K562 (cell line): ENCODE measurements around the gene VDAC2. TPM values are rescaled to one million over a fixed set of nuclear protein-coding genes. Genes with fewer than 3 reads are reported as not detected.

ENCODE experiments used
- ARID2 ChIP-seq: fragments of 450-650 bp; IDR thresholded peaks from 2 replicates; pipeline ENCODE4 v1.6.1; 2017; ENCODE audit warnings: antibody characterized with exemption, mild to moderate bottlenecking
- CCAR2 ChIP-seq: fragments of 200-400 bp; formaldehyde crosslinking; IDR thresholded peaks from 2 replicates; pipeline ENCODE4 v1.6.1; 2017; ENCODE audit warnings: mild to moderate bottlenecking, low read depth, low read length
- EZH2 ChIP-seq: IDR thresholded peaks from 2 replicates; pipeline ENCODE4 v1.6.1; 2012; ENCODE audit warnings: low read depth, mild to moderate bottlenecking, inconsistent platforms, low read length, borderline replicate concordance
- FOXJ2 ChIP-seq: fragments of 200-800 bp; sonication (Bioruptor generic); IDR thresholded peaks from 2 replicates; pipeline ENCODE4 v1.6.1; 2016; ENCODE audit warnings: missing genetic modification characterization, missing compliant biosample characterization
- KLF6 ChIP-seq: fragments of 250-450 bp; sonication (Bioruptor Pico); IDR thresholded peaks from 2 replicates; pipeline ENCODE4 v1.4.0; 2020; ENCODE audit warnings: mild to moderate bottlenecking, moderate library complexity, borderline replicate concordance
- MEF2A ChIP-seq: IDR thresholded peaks from 2 replicates; pipeline ENCODE4 v1.6.1; 2011; ENCODE audit warnings: low read depth, mild to moderate bottlenecking, low read length, moderate library complexity; ENCODE audit not compliant: control insufficient read depth
- MEIS2 ChIP-seq: fragments of 450-650 bp; IDR thresholded peaks from 2 replicates; pipeline ENCODE4 v1.6.1; 2014; ENCODE audit warnings: mild to moderate bottlenecking; ENCODE audit not compliant: partially characterized antibody
- RBM15 ChIP-seq: fragments of 200-400 bp; formaldehyde crosslinking; IDR thresholded peaks from 2 replicates; pipeline ENCODE4 v1.6.1; 2018; ENCODE audit warnings: mild to moderate bottlenecking, low read length, moderate library complexity; ENCODE audit not compliant: insufficient read depth
- RHOXF2B ChIP-seq: fragments of 250-450 bp; sonication (Bioruptor Pico); conservative IDR thresholded peaks from 2 replicates; pipeline ENCODE4 v1.5.1; 2021
- SNRNP70 ChIP-seq: fragments of 200-400 bp; formaldehyde crosslinking; optimal IDR thresholded peaks from 2 replicates; pipeline ENCODE3; 2017; ENCODE audit warnings: low read depth, low read length
- ZNF133 ChIP-seq: fragments of 250-450 bp; sonication (Bioruptor Pico); IDR thresholded peaks from 2 replicates; pipeline ENCODE4 v1.4.0; 2020; ENCODE audit warnings: mild to moderate bottlenecking
- ZNF263 ChIP-seq: sonication (generic); formaldehyde crosslinking; IDR thresholded peaks from 2 replicates; pipeline ENCODE4 v1.8.0; 2022; ENCODE audit warnings: mild to moderate bottlenecking, missing genetic modification reagents, borderline replicate concordance
- ZNF354B ChIP-seq: fragments of 250-450 bp; sonication (Bioruptor Pico); IDR thresholded peaks from 2 replicates; pipeline ENCODE4 v1.4.0; 2020
- ZNF668 ChIP-seq: fragments of 250-450 bp; sonication (Bioruptor Pico); IDR thresholded peaks from 2 replicates; pipeline ENCODE4 v1.8.0; 2022; ENCODE audit warnings: mild to moderate bottlenecking, inconsistent platforms
- ZSCAN29 ChIP-seq: fragments of 450-650 bp; IDR thresholded peaks from 2 replicates; pipeline ENCODE4 v1.6.1; 2017
- polyA plus RNA-seq, 8 experiments: library from polyadenylated mRNA; depleted of rRNA in 4 of 8; stranded (reverse) in 5 of 8; unstranded in 3 of 8; fragments of >200 nt; fragmentation: Nextera tagmentation in 2 of 8; fragmentation: Illumina TruSeq in 1 of 8; extraction: Ambion mirVana in 2 of 8; extraction: Trizol in 1 of 8; gene quantifications; 2 replicates each; pipeline versions ENCODE4 v1.2.1 to v1.2.3, GENCODE V29; 2011 to 2014; ENCODE audit warnings: inconsistent platforms in 1 of 8, missing spikeins in 1 of 8
- total RNA-seq, 7 experiments: library from RNA; depleted of rRNA in 6 of 7; stranded (reverse); fragments of >200 nt in 6 of 7; fragmentation: Illumina TruSeq in 2 of 7; extraction: Trizol in 2 of 7; gene quantifications; 2 replicates each; pipeline versions ENCODE4 v1.2.1 to v1.2.3, GENCODE V29; 2011 to 2021; ENCODE audit warnings: low replicate concordance in 1 of 7
- TF ChIP-seq, protein P1 (sequence below): IDR thresholded peaks from 3 replicates; pipeline ENCODE4 v1.6.1; 2011; ENCODE audit warnings: borderline replicate concordance, mild to moderate bottlenecking, moderate library complexity; ENCODE audit not compliant: insufficient read length; ENCODE audit errors: extremely low read depth
- TF ChIP-seq, protein P2 (sequence below): fragments of 450-650 bp; formaldehyde crosslinking; IDR thresholded peaks from 2 replicates; pipeline ENCODE4 v1.4.0; 2022; ENCODE audit warnings: missing genetic modification characterization
- TF ChIP-seq, protein P3 (sequence below): sonication (generic); formaldehyde crosslinking; IDR thresholded peaks from 2 replicates; pipeline ENCODE4 v1.8.1; 2023; ENCODE audit warnings: mild to moderate bottlenecking, missing genetic modification reagents
- TF ChIP-seq, protein P4 (sequence below): fragments of 250-450 bp; sonication (Bioruptor Pico); IDR thresholded peaks from 2 replicates; pipeline ENCODE4 v1.4.0; 2020; ENCODE audit warnings: mild to moderate bottlenecking
- TF ChIP-seq, protein P5 (sequence below): fragments of 250-450 bp; sonication (Bioruptor Pico); IDR thresholded peaks from 2 replicates; pipeline ENCODE4 v1.8.0; 2021; ENCODE audit warnings: moderate library complexity, mild to moderate bottlenecking, inconsistent platforms

VDAC2 gene
- total and polyA plus RNA-seq, 9 of the 15 experiments (the other 6 are each of a cell fraction or from before 2014, with no cell fraction given), result 139 to 450 (median 250) TPM

DNA sequence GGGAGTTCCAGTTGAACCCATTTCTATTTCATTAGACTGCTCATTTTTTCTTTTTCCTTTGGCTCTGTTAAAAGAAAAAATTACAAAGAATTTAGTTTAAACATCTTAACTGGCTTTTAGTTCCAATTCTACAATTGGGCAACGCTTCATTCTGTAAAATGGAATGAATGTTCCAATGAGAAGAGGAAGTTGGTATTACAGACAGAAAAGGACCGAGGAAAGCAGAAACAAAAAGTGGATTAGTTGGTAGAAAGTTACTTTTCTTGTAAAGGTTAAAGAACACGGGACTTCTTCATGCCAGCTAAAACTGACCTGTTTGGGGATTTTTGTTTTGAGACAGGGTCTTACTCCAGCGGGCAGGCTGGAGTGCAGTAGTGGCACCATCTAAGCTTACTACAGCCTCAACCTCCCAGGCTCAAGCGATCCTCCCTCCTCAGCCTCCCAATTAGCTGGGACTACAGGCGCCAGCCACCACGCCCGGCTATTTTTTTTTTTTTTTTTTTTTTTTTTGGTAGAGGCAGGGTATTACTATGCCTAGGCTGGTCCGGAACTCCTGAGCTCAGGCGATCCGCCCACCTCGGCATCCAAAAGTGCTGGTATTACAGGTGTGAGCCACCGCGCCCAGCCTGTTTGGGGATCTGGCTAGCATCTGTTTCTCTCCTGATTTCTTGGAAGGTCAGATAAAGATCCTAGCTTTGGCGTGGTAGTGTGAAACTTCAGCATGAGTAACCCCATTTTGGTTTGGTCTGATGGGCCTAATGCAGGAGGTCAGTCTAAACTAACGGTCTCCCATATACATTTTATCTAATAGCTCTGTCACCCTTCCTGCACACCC lies 1.3 kb upstream of the VDAC2 start (continued):
- TF ChIP-seq, protein P1, sequence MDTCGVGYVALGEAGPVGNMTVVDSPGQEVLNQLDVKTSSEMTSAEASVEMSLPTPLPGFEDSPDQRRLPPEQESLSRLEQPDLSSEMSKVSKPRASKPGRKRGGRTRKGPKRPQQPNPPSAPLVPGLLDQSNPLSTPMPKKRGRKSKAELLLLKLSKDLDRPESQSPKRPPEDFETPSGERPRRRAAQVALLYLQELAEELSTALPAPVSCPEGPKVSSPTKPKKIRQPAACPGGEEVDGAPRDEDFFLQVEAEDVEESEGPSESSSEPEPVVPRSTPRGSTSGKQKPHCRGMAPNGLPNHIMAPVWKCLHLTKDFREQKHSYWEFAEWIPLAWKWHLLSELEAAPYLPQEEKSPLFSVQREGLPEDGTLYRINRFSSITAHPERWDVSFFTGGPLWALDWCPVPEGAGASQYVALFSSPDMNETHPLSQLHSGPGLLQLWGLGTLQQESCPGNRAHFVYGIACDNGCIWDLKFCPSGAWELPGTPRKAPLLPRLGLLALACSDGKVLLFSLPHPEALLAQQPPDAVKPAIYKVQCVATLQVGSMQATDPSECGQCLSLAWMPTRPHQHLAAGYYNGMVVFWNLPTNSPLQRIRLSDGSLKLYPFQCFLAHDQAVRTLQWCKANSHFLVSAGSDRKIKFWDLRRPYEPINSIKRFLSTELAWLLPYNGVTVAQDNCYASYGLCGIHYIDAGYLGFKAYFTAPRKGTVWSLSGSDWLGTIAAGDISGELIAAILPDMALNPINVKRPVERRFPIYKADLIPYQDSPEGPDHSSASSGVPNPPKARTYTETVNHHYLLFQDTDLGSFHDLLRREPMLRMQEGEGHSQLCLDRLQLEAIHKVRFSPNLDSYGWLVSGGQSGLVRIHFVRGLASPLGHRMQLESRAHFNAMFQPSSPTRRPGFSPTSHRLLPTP, result no peak
- TF ChIP-seq RHOXF2B (0 out of 2 replicates have a peak, but pooled peaks have one; percentile 44), KLF6 (peak; percentile 96), SNRNP70 (no peak), ZNF133 (peak; percentile 78; the same call in 1 of the 2 replicates), ZNF354B (CRISPR knock-in tag) (peak; percentile 75; the same call in 1 of the 2 replicates), EZH2 (no peak), ZNF263 (CRISPR knock-in tag) (no peak), ZNF668 (CRISPR knock-in tag) (peak; percentile 97), FOXJ2 (peak; percentile 36; the same call in 1 of the 2 replicates), RBM15 (no peak), CCAR2 (no peak), MEF2A (no peak), ZSCAN29 (no peak), ARID2 (no peak), MEIS2 (no peak)
- TF ChIP-seq, protein P2, sequence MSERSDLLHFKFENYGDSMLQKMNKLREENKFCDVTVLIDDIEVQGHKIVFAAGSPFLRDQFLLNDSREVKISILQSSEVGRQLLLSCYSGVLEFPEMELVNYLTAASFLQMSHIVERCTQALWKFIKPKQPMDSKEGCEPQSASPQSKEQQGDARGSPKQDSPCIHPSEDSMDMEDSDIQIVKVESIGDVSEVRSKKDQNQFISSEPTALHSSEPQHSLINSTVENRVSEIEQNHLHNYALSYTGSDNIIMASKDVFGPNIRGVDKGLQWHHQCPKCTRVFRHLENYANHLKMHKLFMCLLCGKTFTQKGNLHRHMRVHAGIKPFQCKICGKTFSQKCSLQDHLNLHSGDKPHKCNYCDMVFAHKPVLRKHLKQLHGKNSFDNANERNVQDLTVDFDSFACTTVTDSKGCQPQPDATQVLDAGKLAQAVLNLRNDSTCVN (CRISPR knock-in tag), result no peak
- TF ChIP-seq, protein P3, sequence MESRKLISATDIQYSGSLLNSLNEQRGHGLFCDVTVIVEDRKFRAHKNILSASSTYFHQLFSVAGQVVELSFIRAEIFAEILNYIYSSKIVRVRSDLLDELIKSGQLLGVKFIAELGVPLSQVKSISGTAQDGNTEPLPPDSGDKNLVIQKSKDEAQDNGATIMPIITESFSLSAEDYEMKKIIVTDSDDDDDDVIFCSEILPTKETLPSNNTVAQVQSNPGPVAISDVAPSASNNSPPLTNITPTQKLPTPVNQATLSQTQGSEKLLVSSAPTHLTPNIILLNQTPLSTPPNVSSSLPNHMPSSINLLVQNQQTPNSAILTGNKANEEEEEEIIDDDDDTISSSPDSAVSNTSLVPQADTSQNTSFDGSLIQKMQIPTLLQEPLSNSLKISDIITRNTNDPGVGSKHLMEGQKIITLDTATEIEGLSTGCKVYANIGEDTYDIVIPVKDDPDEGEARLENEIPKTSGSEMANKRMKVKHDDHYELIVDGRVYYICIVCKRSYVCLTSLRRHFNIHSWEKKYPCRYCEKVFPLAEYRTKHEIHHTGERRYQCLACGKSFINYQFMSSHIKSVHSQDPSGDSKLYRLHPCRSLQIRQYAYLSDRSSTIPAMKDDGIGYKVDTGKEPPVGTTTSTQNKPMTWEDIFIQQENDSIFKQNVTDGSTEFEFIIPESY (CRISPR knock-in tag), result peak; percentile 58; the same call in 1 of the 2 replicates
- TF ChIP-seq, protein P4, sequence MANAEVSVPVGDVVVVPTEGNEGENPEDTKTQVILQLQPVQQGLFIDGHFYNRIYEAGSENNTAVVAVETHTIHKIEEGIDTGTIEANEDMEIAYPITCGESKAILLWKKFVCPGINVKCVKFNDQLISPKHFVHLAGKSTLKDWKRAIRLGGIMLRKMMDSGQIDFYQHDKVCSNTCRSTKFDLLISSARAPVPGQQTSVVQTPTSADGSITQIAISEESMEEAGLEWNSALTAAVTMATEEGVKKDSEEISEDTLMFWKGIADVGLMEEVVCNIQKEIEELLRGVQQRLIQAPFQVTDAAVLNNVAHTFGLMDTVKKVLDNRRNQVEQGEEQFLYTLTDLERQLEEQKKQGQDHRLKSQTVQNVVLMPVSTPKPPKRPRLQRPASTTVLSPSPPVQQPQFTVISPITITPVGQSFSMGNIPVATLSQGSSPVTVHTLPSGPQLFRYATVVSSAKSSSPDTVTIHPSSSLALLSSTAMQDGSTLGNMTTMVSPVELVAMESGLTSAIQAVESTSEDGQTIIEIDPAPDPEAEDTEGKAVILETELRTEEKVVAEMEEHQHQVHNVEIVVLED, result no peak
- TF ChIP-seq, protein P5, sequence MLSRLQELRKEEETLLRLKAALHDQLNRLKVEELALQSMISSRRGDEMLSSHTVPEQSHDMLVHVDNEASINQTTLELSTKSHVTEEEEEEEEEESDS, result peak; percentile 55
